Body of pancreas (tissue), 4 donors: ENCODE data around the gene CEP19.

ENCODE experiments used
- CTCF ChIP-seq, 7 experiments: fragments of 450-650 bp in 4 of 7; fragments of 200-600 bp in 3 of 7; sonication (generic) in 3 of 7; IDR thresholded peaks; one replicate each; pipeline ENCODE4 v1.5.1; 2016 to 2019; ENCODE audit warnings: antibody characterized with exemption in 7 of 7
- POLR2A ChIP-seq, 3 donors: fragments of 450-650 bp; IDR thresholded peaks; one replicate each; pipeline ENCODE4 v1.6.1; 2016; ENCODE audit warnings: antibody characterized with exemption in 3 of 3, mild to moderate bottlenecking in 2 of 3

GRCh38 chr3:196726788-196727675, 15.0 kb upstream of the CEP19 start:
- TF ChIP-seq CTCF (IDR thresholded peaks at IDR 0.05) (no peak), POLR2A (IDR thresholded peaks at IDR 0.05) (no peak)
